NCI-H128 (cell line): ENCODE data around the gene IL15.
"Not testable (repeated sequence)": the region's sequence is repeated elsewhere in the genome, so short reads cannot be mapped to it uniquely, and the experiment has no call there.

ENCODE experiments used
- DNase-seq: peaks from one replicate; lab custom pipeline; 2025; ENCODE audit not compliant: unreplicated experiment; lab: John Stamatoyannopoulos, UW

The IL15 gene

DNA sequence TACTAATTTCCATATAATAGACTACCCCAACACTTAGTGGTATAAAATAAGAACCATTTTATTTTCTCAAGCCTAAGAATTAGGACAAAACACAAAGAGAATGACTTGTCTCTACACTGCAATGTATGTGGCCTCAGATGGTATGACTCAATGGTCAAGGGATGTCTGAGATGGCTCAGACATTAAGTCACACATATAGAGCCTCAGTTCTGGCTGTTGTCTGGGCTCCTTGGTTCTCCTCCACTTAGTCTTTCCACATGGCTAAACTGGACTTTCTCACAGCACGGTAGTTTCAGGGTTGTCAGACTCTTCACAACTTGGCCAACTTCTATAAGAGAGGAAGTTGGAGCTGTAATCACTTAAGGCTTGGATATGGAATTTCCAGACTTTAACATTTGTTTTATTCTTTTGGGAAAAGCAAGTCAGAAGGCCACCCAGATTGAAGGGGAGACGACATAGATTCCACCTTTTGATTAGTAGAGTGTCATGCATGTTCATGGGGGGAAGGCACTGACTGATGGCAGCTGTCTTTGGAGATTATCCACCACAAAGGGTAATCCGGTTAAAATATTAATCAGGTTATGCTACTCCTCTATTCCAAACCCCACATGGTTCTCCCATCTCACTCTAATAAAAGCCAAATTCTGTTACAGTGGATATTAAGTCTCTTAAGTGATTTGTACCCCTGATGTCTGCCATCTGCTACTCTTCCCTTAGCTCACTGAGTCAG is 9.4 kb downstream of the IL15 start:
- DNase-seq: no peak

DNA sequence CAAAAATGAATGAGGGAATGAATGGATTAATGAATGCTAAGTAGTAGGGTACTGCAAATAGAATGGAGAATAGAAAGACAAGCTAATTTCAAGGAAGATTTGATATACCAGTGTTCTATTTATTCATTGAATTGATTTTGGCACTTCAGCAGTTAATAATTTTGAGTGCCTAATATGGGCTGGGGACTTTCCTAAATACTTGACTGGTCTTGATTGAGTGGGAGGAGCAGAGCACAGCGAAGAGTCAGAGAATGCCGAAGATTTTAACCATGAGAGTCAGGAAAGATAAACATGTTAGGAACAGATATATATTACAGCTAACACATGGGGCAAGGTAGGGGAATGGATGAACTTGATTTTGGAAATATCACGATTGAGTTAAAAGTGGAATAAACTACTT is 10.6 kb downstream of the IL15 start:
- DNase-seq: no peak

DNA sequence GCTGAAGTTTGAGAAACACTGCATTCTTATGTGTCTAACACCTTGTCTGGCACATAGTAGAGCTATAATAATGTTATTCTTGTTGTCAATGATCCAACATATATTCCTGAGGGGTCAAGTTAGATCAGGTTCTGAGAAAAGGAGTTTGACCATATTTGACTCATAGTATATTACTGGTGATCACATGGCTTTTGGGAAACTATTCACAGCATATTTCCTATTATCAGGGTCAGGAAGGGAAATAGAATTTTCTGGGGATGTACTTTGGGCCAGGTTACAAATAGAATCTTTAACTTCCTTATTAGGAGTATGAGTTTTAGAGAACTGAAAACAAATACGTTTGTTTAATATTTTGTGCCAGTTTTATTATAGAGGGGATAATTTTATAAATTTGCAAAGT is 11.6 kb downstream of the IL15 start:
- no peak for DNase-seq

DNA sequence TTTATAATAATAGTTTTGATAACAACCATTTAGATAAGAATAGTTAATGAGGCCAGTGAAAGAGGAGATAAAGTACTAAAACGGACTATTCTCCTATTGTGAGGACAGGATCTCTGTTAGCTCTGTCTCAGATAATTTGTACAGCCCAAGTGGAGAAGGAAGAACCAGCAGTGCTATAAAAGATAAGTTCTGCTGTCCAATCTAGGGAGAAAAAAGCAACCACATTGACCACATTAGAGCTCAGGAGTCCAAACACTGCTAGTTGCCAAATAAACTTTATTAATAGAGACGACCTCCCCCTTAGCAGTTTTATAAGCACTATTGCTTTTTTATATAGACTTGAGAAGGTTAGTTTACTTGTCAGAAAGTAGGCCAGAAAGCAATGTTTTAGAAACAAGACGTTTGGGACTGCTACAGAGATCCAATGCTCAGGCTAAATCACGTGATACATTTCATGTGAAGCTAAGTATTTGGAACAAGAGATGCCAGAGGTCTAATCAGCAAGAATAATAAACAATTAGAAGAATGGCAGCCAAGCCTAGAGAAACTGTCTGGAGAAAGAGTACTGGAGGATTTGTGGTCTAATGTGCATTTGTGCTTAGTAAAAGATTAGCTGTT is 15.9 kb downstream of the IL15 start:
- no peak for DNase-seq

DNA sequence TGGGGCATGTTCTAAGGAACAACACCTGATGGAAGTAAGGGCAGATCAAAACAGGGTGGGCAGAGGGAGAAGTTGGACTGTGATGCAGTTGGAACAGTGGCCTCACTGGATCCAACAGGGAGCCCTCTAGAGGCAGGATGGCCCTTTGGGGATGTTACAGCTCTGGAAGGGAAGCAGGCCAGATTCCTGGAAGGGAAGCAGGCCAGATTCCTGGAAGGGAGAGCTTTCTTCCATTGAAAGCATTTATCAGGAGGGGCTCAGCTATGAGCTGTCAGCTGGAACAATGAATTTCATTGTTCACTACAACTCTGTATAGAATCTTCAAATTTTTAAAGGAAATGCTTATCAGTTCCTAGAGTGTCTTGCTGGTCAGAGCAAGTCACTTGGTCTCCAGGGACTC is 17.7 kb downstream of the IL15 start:
- no peak for DNase-seq

DNA sequence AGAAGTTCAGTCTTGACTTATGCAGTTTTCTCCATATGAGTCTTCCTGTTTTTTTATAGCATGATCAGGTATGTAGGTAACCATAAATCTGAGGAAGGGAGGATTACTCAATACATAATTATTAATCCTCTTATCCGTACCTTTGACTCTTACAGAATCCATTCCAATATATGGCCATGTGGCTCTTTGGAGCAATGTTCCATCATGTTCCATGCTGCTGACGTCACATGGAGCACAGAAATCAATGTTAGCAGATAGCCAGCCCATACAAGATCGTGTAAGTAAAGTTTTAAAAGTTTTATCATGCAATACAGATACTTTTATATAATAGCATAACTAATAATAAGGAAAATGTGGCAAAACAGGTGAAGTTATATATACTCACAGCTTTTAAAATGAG is 19.6 kb downstream of the IL15 start:
- no peak for DNase-seq

DNA sequence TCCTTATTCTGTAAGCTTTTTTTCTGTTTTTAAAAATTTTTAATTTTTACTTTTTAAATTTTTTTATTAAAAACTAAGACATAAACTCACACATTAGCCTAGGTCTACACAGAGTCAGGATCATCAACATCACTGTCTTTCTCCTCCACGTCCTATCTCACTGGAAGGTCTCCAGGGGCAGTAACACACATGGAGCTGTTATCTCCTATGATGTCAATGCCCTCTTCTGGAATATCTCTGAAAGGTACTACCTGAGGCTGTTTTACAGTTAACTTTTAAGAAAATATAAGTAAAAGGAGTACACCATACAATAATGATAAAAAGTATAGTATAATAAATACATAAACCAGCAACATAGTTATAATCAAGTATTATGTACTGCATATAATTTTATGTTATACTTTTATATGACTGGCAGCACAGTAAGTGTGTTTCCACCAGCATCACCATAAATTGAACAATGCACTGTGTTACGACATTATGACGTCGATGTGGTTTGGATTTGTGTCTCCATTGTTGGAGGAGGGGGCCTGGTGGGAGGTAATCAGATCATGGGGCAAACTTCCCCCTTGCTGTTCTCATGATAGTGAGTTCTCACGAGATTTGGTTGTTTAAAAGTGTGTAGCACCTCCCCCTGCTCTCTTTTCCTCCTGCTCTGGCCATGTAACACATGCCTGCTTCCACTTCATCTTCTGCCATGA is 21.3 kb downstream of the IL15 start:
- DNase-seq: no peak

DNA sequence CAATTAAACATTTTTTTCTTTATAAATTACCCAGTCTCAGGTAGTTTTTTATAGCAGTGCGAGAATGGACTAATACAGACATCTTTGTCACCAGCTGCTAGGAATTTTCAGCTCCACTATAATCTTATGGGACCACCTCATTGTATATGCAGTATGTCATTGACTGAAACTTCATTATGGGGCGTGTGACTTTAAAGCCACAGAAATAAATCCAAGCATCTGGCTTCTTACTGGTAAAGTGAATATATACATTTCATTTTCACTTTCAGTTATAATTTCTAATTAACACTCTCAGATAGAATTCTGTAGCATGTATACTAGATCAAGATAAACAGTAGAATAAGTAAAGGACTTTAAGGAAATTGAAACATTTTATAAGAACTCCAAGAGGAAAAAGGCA is 21.9 kb downstream of the IL15 start:
- DNase-seq: no peak

DNA sequence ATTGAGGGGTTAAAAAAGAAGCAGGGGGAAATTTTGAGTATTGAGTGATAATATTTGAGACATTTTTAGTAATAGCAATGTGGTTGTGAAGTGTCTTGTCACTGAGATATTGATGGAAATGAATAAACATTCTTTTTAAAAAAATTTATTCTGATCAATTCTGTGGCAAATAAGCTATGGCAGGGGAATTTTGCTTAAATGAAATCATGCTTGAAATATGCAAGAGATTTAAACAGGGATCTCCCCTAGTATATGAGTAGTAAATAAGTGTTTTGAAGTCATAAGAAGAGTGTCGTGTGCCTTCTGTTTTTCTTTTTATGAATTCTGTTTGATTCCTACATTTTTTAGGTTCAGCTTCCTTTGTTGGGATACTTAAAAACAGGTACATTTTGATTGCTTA is 23.2 kb downstream of the IL15 start:
- no peak for DNase-seq

DNA sequence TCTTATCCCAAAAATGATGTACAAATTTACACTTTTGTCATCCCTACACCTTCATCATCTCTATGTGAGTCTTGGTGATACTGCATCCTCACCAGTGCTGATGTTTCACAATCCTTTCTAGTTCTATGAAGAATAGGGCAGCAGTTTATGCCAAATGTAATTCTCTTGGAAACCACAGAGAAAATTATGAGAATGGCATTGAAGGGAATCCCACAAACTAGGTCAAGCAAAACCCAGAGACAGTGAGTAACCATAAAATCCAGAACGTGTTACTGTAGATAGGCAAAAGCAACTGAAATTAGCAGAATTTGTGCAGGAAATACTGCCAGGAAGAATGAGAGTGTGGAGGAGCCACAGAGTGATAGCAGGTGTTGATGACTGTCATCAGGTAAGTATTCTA is 24.5 kb downstream of the IL15 start:
- no peak for DNase-seq

DNA sequence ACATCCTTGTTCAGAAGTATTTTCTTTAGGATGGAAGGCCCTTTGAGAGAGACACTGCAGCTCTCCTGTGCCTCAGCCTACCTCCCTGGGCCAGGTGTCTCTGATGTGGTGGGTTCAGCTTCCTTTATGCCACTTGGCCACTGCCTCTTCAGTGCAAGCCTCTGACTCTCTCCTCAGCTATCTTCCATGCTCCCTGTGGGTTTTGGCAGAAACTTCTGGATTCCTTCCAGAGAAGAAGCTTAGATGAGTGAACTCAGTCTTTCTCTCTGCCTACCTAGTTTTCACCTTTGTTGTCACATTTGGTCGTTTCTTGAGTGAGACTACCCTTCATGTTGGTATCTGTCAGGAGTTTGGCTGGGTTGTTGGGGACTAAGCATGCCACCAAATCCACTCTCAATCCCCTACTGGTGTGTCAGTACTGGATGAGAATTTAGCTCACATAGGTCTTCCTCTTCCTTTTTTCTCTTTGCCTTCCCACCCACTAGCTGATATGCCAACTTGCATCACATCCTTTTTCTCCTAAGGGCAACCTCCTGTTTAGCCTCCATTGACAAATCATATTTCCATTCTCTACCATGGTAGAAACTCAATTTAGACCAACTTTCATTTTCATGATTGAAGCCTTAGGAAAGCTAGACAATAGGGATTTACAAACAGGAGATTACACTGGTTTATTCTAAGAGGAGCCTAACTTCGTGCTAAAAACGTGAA is 32.0 kb downstream of the IL15 start:
- DNase-seq: no peak

DNA sequence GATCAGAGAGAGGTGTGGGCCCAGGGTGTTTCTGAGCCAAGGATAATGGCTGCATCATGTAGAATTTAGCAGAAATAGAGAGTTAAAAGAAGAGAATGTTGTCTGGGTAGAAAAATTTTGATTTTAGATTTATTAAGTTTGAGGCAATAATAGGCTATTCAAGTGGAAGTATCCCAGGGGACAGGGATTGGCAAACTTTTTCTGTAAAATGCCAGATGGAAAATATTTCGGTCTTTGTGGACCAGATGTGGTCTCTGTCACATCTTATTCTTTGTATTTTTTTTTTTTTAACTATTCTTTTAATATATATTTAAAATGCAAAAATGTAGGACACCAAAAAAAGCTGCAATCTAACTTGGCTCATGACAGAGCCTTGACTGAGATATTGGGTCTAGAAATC is 33.1 kb downstream of the IL15 start:
- DNase-seq: no peak

DNA sequence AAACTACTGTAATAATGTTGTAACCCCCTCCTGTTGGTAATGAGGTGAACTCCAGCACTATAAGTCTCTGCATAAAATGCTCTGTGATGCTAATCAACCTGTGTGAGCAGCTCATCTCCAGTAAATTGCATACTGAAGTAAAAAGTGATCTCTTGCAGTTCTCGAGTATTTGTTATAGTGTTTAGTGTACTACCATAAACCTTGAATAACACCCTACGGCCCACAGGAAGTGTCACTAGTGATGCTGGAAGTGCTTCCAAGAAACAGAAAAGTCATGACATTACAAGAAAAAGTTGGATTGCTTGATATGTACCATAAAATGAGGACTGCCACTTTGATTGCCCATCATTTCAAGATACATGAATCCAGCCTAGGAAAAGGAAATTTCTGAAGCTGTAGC is 39.0 kb downstream of the IL15 start:
- no peak for DNase-seq

DNA sequence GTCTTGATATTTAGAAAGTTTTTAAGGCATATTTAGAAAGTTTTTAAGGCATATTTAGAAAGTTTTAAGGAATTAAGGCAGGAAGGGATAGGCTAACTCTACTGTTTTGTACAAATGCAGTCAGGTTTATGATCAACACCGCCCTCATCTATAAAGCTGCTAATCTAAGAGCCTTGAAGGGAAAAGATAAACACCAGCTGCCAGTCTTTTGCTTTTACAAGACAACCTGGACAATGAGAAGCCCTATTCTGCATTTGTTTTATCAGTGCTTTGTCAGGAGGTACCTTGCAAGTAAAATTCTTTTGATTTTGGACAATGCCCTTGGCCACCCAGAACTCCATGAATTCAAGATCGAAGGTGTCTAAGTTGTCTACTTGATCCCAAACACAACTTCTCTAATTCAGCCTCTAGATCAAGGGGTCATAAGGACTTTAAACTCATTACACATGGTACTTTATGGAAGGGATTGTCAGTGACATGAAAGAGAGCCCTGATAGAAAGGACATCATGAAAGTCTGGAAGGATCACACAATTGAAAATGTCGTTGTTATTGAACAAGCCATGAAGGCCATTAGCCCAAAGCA is 39.8 kb downstream of the IL15 start:
- DNase-seq: no peak

DNA sequence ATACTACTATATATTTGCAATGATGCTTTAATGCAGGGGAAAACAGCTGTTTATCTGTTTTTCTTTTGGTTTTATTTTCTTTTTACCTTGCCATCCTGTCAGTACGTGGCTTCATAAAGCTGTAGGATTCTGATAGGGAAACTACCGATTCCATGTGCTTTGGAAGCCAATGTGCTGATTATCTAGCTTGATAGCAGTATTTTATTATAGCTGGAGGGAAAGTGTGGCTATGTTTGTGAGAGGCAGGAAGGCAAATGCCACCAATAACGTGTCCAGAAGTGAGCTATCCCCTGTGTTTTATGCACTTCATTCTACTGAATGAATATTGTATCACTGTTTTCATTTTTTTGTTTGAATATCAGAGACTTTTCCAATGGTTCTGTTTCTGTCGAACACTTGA is 43.7 kb downstream of the IL15 start:
- no peak for DNase-seq

DNA sequence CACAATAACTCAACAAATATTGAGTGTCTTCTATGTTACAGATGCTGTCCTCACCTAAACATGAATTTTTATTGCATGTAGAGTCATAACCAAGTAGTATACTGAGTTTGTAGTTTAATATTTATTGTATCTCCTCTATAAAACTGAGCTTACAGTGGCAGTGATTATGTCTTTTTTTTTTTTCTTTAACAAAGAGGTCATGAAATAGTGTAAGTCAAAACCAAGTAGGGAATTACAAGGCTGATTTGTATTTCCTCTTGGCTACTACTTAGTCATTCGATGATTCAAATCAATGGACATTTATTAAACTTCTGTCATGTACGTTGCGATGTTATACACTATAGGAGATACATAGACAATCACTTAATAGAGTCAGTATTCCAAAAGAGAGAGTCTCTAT is 48.4 kb downstream of the IL15 start:
- DNase-seq: no peak

DNA sequence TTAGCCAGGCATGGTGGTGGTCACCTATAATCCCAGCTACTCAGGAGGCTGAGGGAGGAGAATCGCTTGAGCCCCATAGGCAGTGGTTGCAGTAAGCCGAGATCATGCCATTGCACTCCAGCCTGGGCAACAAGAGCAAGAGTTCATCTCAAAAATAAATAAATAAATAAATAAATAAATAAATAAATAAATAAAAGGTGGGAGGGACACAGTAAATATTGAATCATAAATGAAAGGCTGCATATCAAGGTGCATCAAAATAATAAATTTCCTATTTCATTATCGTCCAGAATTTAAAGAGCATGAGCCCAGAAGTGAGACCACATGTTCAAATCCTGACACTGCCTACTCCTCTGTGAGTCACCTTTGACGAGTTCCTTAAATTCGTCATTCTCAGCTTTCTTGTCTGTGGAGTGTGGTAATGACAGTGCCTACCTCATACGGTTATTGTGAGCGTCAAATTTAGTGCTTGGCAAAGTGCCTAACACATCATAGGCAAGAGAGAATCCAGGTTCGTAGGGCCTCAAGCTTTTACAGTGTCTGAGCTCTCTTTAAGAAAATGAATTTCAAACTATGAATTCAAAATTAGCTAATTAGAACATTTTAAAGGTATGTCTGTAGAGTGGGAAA is 49.9 kb downstream of the IL15 start:
- DNase-seq: no peak

DNA sequence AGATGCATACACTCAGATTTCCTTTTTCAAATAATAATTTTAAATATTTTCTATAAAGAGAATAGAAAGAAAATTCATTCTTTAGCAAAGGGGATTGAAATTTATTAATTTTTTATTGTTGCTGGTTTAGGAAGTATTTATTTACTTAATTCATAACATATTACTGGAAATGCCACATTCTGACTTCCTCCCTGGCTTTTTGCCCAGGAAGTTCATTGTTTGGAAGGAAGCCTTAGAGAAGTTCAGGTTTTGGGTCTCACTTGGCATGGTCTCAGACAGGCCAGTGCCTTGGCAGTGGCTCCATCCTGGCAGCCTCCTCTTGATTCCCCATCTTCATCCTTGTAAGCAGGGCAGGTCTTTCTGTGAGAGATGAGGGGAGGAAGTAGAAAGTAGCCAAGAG is 50.5 kb downstream of the IL15 start:
- DNase-seq: no peak

DNA sequence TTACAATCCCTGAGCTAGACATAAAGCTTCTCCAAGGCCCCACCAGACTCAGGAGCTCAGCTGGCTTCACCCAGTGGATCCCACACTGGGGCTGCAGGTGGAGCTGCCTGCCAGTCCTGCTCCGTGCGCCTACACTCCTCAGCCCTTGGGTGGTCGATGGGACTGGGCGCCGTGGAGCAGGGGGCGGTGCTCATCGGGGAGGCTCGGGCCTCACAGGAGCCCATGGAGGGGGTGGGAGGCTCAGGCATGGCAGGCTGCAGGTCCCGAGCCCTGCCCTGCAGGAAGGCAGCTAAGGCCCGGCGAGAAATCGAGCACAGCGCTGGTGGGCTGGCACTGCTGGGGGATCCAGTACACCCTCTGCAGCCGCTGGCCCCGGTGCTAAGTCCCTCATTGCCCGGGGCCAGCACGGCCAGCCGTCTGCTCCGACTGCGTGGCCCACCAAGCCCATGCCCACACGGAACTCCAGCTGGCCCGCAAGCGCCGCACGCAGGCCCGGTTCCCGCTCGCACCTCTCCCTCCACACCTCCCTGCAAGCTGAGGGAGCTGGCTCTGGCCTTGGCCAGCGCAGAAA is 53.4 kb downstream of the IL15 start:
- not testable (repeated sequence) for DNase-seq

DNA sequence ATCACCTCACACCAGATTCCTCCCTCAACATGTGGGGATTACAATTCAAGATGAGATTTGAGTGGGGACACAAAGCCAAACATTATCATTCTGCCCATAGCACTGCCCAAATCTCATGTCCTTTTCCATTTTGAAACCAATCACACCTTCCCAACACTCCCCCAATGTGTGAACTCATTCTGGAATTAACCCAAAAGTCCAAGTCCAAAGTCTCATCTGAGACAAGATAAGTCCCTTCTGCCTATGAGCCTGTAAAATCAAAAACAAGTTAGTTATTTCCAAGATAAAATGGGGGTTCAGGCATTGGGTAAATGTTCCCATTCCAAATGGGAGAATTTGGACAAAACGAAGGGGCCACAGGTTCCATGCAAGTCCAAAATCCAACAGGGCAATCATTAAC is 54.9 kb downstream of the IL15 start:
- DNase-seq: not testable (repeated sequence)

DNA sequence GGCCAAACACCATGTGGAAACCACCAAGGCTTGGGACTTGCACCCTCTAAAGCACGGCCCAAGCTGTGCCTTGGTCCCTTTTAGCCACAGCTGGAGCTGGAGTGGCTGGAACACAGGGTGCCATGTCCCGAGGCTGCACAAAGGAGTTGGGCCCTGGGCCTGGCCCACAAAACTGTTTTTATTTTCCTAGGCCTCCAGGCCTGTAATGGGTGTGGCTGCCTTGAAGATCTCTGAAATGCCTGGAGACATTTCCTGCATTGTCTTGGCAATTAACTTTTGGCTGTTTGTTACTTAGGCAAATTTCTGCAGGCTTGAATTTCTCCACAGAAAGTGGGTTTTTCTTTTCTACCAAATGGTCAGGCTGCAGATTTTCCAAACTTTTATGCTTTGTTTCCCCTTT is 55.7 kb downstream of the IL15 start:
- DNase-seq: no peak
